Endodermal cell (in vitro differentiated cells): ENCODE results near the gene PER2. TPM values are rescaled to one million over a fixed set of nuclear protein-coding genes. Genes with fewer than 3 reads are reported as not detected.

Experiments
- DNase-seq: peaks from one replicate; pipeline ENCODE4 v3.0.0-alpha.2; 2017
- H3K27ac ChIP-seq: 2 replicates; pipeline ENCODE4 v1.5.1; 2013; ENCODE audit warnings: mild to moderate bottlenecking, low read depth, low read length, moderate library complexity
- H3K27me3 ChIP-seq: 2 replicates; pipeline ENCODE4 v1.6.1; 2013; ENCODE audit warnings: mild to moderate bottlenecking, low read length, moderate library complexity; ENCODE audit not compliant: insufficient read depth, control insufficient read depth, poor library complexity, severe bottlenecking
- H3K36me3 ChIP-seq: 2 replicates; pipeline ENCODE4 v1.7.0; 2013; ENCODE audit warnings: mild to moderate bottlenecking, low read length, moderate library complexity; ENCODE audit not compliant: control insufficient read depth, insufficient read depth
- H3K4me1 ChIP-seq: one replicate; pipeline ENCODE4 v1.7.0; 2013; ENCODE audit warnings: low read length; ENCODE audit not compliant: control insufficient read depth, insufficient read depth
- H3K4me3 ChIP-seq: 2 replicates; pipeline ENCODE4 v1.5.1; 2013; ENCODE audit warnings: mild to moderate bottlenecking, low read length, moderate library complexity
- H3K9ac ChIP-seq: 2 replicates; pipeline ENCODE4 v1.6.1; 2013; ENCODE audit warnings: mild to moderate bottlenecking, low read length, moderate library complexity; ENCODE audit not compliant: poor library complexity, severe bottlenecking; ENCODE audit errors: extremely low read depth
- H3K9me3 ChIP-seq: 2 replicates; pipeline ENCODE4 v1.6.1; 2013; ENCODE audit warnings: mild to moderate bottlenecking, low read length, moderate library complexity; ENCODE audit not compliant: control insufficient read depth
- H3K27ac Mint-ChIP-seq: 2 replicates; pipeline ENCODE4 v1.8.0; 2020; ENCODE audit warnings: mixed read lengths
- H3K27me3 Mint-ChIP-seq: 2 replicates; pipeline ENCODE4 v1.8.0; 2021; ENCODE audit warnings: mild to moderate bottlenecking, mixed read lengths; ENCODE audit not compliant: insufficient read depth
- H3K36me3 Mint-ChIP-seq: 2 replicates; pipeline ENCODE4 v1.8.0; 2020; ENCODE audit warnings: low read depth, mixed read lengths
- H3K4me1 Mint-ChIP-seq: 2 replicates; pipeline ENCODE4 v1.8.0; 2020; ENCODE audit warnings: mixed read lengths
- H3K4me3 Mint-ChIP-seq: 2 replicates; pipeline ENCODE4 v1.8.0; 2020; ENCODE audit warnings: mild to moderate bottlenecking, moderate library complexity, mixed read lengths
- H3K9me3 Mint-ChIP-seq: 2 replicates; pipeline ENCODE4 v1.8.0; 2020; ENCODE audit warnings: mild to moderate bottlenecking, mixed read lengths
- WGBS, 2 experiments: methylation state at CpG; one replicate each; pipeline versions ENCODE4 v1.1.5 to v1.1.7; 2013; ENCODE audit warnings: missing lambda C conversion rate in 2 of 2, mixed read lengths in 1 of 2; ENCODE audit not compliant: insufficient coverage in 1 of 2, insufficient read length in 1 of 2; 5-methylcytosine and 5-hydroxymethylcytosine counted together
- total RNA-seq, 2 donors: library from RNA; stranded (reverse); fragmentation: NEBNext Ultra II Directional in 1 of 2; extraction: Animal tissue kit (Norgen Biotek cat#: 25700) in 1 of 2; gene quantifications; 2 replicates in 1 of 2; 3 replicates in 1 of 2; pipeline ENCODE4 v1.2.1, GENCODE V29; 2021
- TF ChIP-seq, protein P1 (sequence below): fragments of 200-600 bp; sonication (generic); conservative IDR thresholded peaks from 2 replicates; pipeline ENCODE4 v1.5.0; 2021; ENCODE audit warnings: antibody characterized with exemption, mild to moderate bottlenecking

The PER2 gene
- total RNA-seq, 2 donors from 2014 or later = 9.7 to 13.5 TPM

GRCh38 chr2:238242731-238243495 lies 45.5 kb downstream of the PER2 start:
- Mint-ChIP-seq H3K27ac (no peak overlapping the region), H3K9me3 (no peaks in the 10 kb centered on the region), H3K4me3 (no peak overlapping the region), H3K4me1 (no peaks in the 10 kb centered on the region), H3K27me3 (peaks cover 26% of the 10 kb centered on the region), H3K36me3 (peaks cover 33% of the 10 kb centered on the region)
- peak overlapping the region; percentile 71 for H3K27ac ChIP-seq
- H3K27me3 ChIP-seq = peaks cover 13% of the 10 kb centered on the region
- WGBS, 2 experiments = 83 to 89% methylated on average over 4 to 7 of the region's 7 CpGs
- H3K4me3 ChIP-seq = no peak overlapping the region
- TF ChIP-seq, protein P1, sequence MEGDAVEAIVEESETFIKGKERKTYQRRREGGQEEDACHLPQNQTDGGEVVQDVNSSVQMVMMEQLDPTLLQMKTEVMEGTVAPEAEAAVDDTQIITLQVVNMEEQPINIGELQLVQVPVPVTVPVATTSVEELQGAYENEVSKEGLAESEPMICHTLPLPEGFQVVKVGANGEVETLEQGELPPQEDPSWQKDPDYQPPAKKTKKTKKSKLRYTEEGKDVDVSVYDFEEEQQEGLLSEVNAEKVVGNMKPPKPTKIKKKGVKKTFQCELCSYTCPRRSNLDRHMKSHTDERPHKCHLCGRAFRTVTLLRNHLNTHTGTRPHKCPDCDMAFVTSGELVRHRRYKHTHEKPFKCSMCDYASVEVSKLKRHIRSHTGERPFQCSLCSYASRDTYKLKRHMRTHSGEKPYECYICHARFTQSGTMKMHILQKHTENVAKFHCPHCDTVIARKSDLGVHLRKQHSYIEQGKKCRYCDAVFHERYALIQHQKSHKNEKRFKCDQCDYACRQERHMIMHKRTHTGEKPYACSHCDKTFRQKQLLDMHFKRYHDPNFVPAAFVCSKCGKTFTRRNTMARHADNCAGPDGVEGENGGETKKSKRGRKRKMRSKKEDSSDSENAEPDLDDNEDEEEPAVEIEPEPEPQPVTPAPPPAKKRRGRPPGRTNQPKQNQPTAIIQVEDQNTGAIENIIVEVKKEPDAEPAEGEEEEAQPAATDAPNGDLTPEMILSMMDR = no peak
- no peak for DNase-seq
- no peak overlapping the region for H3K9ac ChIP-seq
- H3K9me3 ChIP-seq = no peaks in the 10 kb centered on the region
- peaks cover 16% of the 10 kb centered on the region for H3K36me3 ChIP-seq
- no peaks in the 10 kb centered on the region for H3K4me1 ChIP-seq

DNA sequence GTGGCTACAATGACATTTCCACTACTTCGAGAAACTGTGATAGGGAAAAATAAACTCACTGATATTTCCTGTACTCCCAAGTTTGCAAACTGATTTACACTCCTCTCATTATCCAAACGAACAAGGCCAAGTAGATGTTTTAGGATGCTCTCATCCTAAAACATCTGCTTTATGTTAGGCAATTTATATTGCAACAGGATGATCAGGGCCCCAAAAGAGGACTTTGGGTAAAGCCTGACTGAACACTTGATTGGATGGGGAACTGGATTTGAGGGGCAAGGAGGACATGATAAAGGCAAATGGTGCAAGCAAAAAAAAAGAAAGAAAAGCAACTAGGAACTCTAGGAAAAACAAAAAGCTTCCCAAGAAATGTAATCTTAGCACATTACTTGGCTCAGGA lies 46.4 kb downstream of the PER2 start:
- Mint-ChIP-seq H3K9me3 (no peaks in the 10 kb centered on the region), H3K36me3 (peaks cover 23% of the 10 kb centered on the region), H3K4me1 (no peaks in the 10 kb centered on the region), H3K4me3 (peak overlapping the region; percentile 54), H3K27ac (no peak overlapping the region), H3K27me3 (peaks cover 36% of the 10 kb centered on the region)
- WGBS, 2 experiments = 92 to 100% methylated on average over 2 of the region's 2 CpGs
- Histone ChIP-seq H3K4me1 (no peaks in the 10 kb centered on the region), H3K36me3 (peaks cover 13% of the 10 kb centered on the region), H3K27ac (no peak overlapping the region), H3K9ac (no peak overlapping the region), H3K4me3 (no peak overlapping the region), H3K27me3 (peaks cover 23% of the 10 kb centered on the region), H3K9me3 (no peaks in the 10 kb centered on the region)
- DNase-seq = no peak
- TF ChIP-seq, protein P1 = no peak

- no peaks in the 10 kb centered on the region for H3K9me3 ChIP-seq
- peak; percentile 95 for DNase-seq
- TF ChIP-seq, protein P1 = peak; percentile 38
- Mint-ChIP-seq H3K4me3 (peak overlapping the region; percentile 54), H3K27me3 (peaks cover 45% of the 10 kb centered on the region), H3K9me3 (no peaks in the 10 kb centered on the region), H3K4me1 (no peaks in the 10 kb centered on the region), H3K36me3 (peaks cover 16% of the 10 kb centered on the region), H3K27ac (no peak overlapping the region)
- H3K27me3 ChIP-seq = peaks cover 32% of the 10 kb centered on the region
- peak overlapping the region; percentile 98 for H3K27ac ChIP-seq
- H3K36me3 ChIP-seq = peaks cover 13% of the 10 kb centered on the region
- no peak overlapping the region for H3K4me3 ChIP-seq
- no peak overlapping the region for H3K9ac ChIP-seq
- 14 to 48% methylated on average over 5 to 69 of the region's 71 CpGs for WGBS, 2 experiments
- H3K4me1 ChIP-seq = no peaks in the 10 kb centered on the region
These were observed 47.4 kb downstream of the PER2 start for GRCh38 chr2:238240757-238241711.
